ENCODE measurements around the gene KRT36. TPM values are rescaled to one million over a fixed set of nuclear protein-coding genes. Genes with fewer than 3 reads are reported as not detected.

KRT36 gene
- total and polyA plus RNA-seq, 2 of the 8 experiments (the other 6 are each of a cell fraction or from before 2014, with no cell fraction given) = not detected

DNA sequence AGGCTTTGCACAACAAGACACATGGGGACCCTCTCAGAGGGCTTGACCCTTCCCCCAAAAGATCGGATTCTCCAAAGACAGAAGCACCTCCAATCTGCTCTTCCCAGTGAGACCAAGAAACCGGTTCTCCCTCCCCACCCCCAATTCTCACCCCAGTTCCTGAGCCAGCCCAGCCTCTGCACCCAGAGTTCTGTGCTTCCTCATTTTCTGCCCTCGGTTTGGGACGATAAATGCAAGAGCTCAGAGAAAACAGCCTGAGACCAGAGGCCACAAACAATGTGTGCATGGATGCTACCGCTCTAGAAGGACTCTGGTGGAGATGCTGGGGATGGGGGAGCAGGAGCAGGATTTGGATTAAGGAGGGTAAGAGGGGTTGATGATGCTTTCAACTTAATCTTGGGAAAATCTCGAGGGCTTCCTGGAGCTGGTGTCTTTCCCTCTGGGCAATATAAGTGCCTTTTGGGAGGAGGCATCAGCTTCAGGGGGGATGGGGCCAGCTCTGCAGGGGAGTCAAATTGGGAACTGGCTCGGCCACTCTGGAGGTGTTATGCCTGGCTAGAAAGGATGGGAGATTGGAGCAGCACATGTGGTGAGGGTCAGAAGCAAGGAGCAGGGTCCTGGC is 22.9 kb upstream of the KRT36 start:
- H3K14ac ChIP-seq (ENCODE audit: insufficient read length) = no peak overlapping the region
- H3K9ac ChIP-seq (replicated peaks in 1 of 4; ENCODE audit: extremely low read depth in 1 of 4, low read depth in 3 of 4, low read length in 3 of 4) = no peak overlapping the region
- no peaks in the 10 kb centered on the region for H3K36me3 ChIP-seq (ENCODE audit: control insufficient read depth in 2 of 4, insufficient read depth in 4 of 4, low read length in 3 of 4)
- H3K4ac ChIP-seq (replicated peaks; ENCODE audit: insufficient read length, low read depth, low read length) = no peak overlapping the region
- no peak overlapping the region for H3K56ac ChIP-seq (replicated peaks; ENCODE audit: insufficient read length, low read depth, low read length)
- no peaks in the 10 kb centered on the region for H4K20me1 ChIP-seq (replicated peaks in 1 of 2; ENCODE audit: control insufficient read depth in 1 of 2, insufficient read depth in 2 of 2, low read length in 2 of 2)
- no peak overlapping the region for H3K27ac ChIP-seq (ENCODE audit: low read depth, low read length)
- H4K91ac ChIP-seq (replicated peaks; ENCODE audit: insufficient read length, low read length) = no peak overlapping the region
- no peak overlapping the region for H2BK5ac ChIP-seq (ENCODE audit: low read depth, low read length)
- ChIA-PET POLR2A (ENCODE audit: partially characterized antibody) (interaction anchor here (0.6 to 1.4 kb wide), 5 partner anchors 8 to 80 kb away, joined by 3 to 5 read pairs (median 3); partner anchors contain the start of gene KRT19), CTCF (ENCODE audit: partially characterized antibody) (interaction anchor here (0.8 to 33.9 kb wide), 5 partner anchors 9 to 627 kb away, joined by 3 to 427 read pairs (median 3); partner anchors contain the start of gene KRT20)
- 84% methylated on average over 7 of the region's 7 CpGs; no CpG with 5 or more reads in 1 of the 2 experiments for WGBS, 2 experiments (ENCODE audit: extremely low coverage in 1 of 2, insufficient coverage in 1 of 2, insufficient read length in 1 of 2, insufficient replicate concordance in 2 of 2, low coverage in 1 of 2, low lambda C conversion rate in 2 of 2, missing lambda C conversion rate in 1 of 2)
- no peak overlapping the region for H2AFZ ChIP-seq (ENCODE audit: low read length)
- H3K4me3 ChIP-seq (ENCODE audit: extremely low read depth in 1 of 4, insufficient read depth in 2 of 4, low read depth in 3 of 4, low read length in 4 of 4) = no peak overlapping the region
- no peak overlapping the region for H3K4me2 ChIP-seq (ENCODE audit: insufficient read depth in 1 of 2, low read depth in 2 of 2, low read length in 2 of 2)
- FAIRE-seq (no peak), DNase-seq (ENCODE audit: low read depth in 1 of 2, low spot score in 2 of 2) (no peak)
- TF ChIP-seq SRF (IDR thresholded peaks at IDR 0.05; ENCODE audit: low read depth, low read length) = no peak
- TF ChIP-seq SUZ12 (IDR thresholded peaks at IDR 0.05; ENCODE audit: low read length) = no peak
- no peak for TF ChIP-seq YY1 (IDR thresholded peaks at IDR 0.05; ENCODE audit: low read depth, low read length)
- TF ChIP-seq RBBP5 (IDR thresholded peaks at IDR 0.05; ENCODE audit: borderline replicate concordance, low read depth, low read length) = no peak
- TF ChIP-seq SAP30 (IDR thresholded peaks at IDR 0.05; ENCODE audit: insufficient read depth, insufficient replicate concordance, low read length) = no peak
- TF ChIP-seq TAF1 (IDR thresholded peaks at IDR 0.05; ENCODE audit: low read depth, low read length) = no peak
- no peak for TF ChIP-seq HDAC6 (IDR thresholded peaks at IDR 0.05; ENCODE audit: low read depth, low read length)
- no peak for TF ChIP-seq ASH2L (IDR thresholded peaks at IDR 0.05; ENCODE audit: low read length)
- no peak for TF ChIP-seq NRF1 (IDR thresholded peaks at IDR 0.05; ENCODE audit: low read depth, low read length)
- no peak for TF ChIP-seq POLR2AphosphoS5 (IDR thresholded peaks at IDR 0.05; ENCODE audit: low read depth, low read length)
- no peak for TF ChIP-seq SP1 (IDR thresholded peaks at IDR 0.05; ENCODE audit: low read depth, low read length)
- TF ChIP-seq RNF2 (IDR thresholded peaks at IDR 0.05; ENCODE audit: borderline replicate concordance, low read depth, low read length, missing control alignments, poor library complexity, severe bottlenecking) = no peak
- TF ChIP-seq RXRA (IDR thresholded peaks at IDR 0.05; ENCODE audit: insufficient read depth, low read depth, low read length) = no peak
- no peak for TF ChIP-seq SP2 (IDR thresholded peaks at IDR 0.05; ENCODE audit: low read length)
- H2BK12ac ChIP-seq (ENCODE audit: low read depth, low read length) = no peak overlapping the region
- H3K9me3 ChIP-seq (ENCODE audit: insufficient read depth in 2 of 2, low read depth in 1 of 2, low read length in 1 of 2) = no peaks in the 10 kb centered on the region
- H2BK120ac ChIP-seq (replicated peaks; ENCODE audit: low read depth, low read length) = no peak overlapping the region
- no peak overlapping the region for H4K8ac ChIP-seq (ENCODE audit: extremely low read depth, insufficient read depth, low read length)
- H3K4me1 ChIP-seq (replicated peaks in 1 of 4; ENCODE audit: control insufficient read depth in 3 of 4, insufficient read depth in 4 of 4, low read length in 3 of 4) = peaks cover 0 to 5% (median 3%) of the 10 kb centered on the region in 4 experiments; a peak in 5 of 7 replicates
- H2BK20ac ChIP-seq (ENCODE audit: low read length) = no peak overlapping the region
- no peak overlapping the region for H3K23ac ChIP-seq (ENCODE audit: insufficient read length)
- H3K27me3 ChIP-seq (replicated peaks in 1 of 4; ENCODE audit: control insufficient read depth in 3 of 4, extremely low read depth in 1 of 4, insufficient read depth in 3 of 4, low read length in 3 of 4) = no peaks in the 10 kb centered on the region; a peak in 1 of 7 replicates
- H2BK15ac ChIP-seq (ENCODE audit: low read length) = no peak overlapping the region
- no peaks in the 10 kb centered on the region for H3K79me1 ChIP-seq (ENCODE audit: low read depth, low read length)
- H3K18ac ChIP-seq (ENCODE audit: extremely low read depth, low read length) = no peak overlapping the region; the same call in 1 of the 2 replicates
- no peak overlapping the region for H4K5ac ChIP-seq (ENCODE audit: insufficient read length, low read depth, low read length)
- H3K23me2 ChIP-seq (ENCODE audit: low read depth, low read length) = no peaks in the 10 kb centered on the region; the same call in 1 of the 2 replicates
- H3K79me2 ChIP-seq (ENCODE audit: control insufficient read depth in 1 of 2, insufficient read depth in 2 of 2, low read length in 2 of 2) = no peaks in the 10 kb centered on the region
- H2AK5ac ChIP-seq (ENCODE audit: low read depth, low read length) = no peak overlapping the region
